T follicular helper cell (primary cell): Measurements from ENCODE around the gene SLC17A5.
"Not testable (repeated sequence)": the region's sequence is repeated elsewhere in the genome, so short reads cannot be mapped to it uniquely, and the experiment has no call there.

Experiments
- DNase-seq: peaks from one replicate; pipeline ENCODE4 v3.0.0-alpha.2; 2020; ENCODE audit warnings: low read depth

SLC17A5 gene

DNA sequence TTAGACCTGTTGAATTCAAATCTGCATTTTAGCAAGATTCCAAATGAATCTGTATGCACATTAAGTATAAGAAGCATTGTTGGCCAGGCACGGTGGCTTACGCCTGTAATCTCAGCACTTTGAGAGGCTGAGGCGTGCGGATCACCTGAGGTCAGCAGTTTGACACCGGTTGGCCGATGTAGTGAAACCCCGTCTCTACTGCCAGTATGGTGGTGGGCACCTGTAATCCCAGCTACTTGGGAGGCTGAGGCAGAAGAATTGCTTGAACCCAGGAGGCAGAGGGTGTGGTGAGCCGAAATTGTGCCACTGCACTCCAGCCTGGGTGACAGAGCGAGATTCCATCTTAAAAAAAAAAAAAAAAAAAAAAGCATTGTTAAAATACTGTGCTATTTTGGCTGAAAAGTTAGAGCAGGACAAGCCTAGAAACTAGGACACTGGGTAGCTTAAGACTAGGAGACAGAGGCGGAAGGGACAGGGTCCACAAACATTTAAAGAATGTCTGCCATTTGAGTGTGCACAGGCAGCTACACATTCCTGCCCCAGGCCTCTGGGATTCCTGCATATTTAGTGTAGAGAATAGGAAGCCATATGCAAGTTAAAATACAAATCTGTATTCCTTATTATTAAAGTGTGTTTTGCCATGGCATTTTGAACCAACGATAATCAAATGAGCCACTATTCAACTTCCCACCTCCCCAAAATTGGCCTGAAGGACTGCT is 87.9 kb downstream of the SLC17A5 start:
- no peak for DNase-seq

DNA sequence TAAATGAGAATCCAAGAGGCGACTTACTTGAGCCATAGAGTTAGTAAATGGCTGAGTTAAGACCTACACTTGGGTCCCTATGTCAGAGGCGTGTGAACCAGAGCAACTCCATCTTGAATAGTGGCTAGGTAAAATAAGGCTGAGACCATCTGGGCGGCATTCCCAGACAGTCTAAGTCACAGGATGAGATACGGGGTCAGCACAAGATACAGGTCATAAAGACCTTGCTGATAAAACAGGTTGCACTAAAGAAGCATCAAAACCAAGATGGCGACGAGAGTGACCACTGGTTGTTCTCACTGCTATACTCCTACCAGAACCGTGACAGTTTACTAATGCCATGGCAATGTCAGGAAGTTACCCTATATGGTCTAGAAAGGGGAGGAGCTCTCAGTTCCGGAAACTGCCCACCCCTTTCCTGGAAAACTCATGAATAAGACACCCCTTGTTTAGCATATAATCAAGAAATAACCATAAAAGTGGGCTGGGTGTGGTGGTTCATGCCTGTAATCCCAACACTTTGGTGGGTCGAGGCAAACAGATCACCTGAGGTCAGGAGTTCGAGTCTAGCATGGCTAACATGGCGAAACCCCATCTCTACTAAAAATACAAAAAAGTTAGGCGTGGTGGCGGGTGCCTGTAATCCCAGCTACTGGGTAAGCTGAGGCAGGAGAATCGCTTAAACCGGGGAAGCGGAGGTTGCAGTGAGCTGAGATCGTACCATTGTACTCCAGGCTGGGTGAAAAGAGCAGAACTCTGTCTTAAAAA is 89.0 kb downstream of the SLC17A5 start:
- no peak for DNase-seq

DNA sequence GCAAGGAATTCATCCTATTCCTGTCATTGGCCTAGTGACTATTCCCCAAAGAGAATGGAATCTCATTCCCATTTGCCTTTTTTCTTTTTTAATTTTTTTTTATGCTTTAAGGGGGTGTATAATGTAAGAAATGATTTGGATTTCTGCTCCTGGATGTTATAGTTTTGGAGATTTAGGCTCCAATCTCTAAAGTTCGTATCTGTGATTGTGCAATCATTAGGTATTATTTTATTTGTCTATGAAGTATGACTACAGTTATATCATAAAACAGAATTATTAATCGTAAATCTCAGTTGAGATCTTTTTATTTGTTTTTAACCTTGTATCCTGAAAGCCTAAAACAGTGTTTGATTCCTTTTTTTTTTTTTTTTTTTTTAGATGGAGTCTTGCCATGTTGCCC is 91.2 kb downstream of the SLC17A5 start:
- no peak for DNase-seq

DNA sequence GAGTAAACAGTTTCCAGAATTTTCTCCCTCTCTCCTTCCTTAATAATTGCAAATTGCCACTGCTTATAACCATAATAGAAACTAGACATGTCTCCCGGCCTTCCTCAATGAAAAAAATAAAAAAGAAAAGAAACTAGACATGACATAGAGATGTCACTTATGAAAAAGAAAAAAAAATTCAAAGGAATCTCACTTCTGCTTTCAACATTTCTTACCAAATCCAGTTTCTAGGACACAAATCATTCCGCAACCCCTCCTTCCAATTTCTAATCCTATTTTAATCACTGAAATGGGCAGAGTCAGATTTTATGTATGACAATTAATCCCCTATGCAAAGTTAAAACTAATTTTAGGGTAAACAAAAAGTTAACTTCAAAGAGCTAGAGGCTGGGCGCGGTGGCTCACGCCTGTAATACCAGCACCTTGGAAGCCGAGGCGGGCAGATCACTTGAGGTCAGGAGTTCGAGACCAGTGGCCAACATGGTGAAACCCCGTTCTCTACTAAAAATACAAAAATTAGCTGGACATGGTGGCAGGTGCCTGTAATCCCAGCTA is 92.9 kb downstream of the SLC17A5 start:
- no peak for DNase-seq

GRCh38 chr6:73560182-73560732 is 93.5 kb downstream of the SLC17A5 start:
- DNase-seq = no peak

DNA sequence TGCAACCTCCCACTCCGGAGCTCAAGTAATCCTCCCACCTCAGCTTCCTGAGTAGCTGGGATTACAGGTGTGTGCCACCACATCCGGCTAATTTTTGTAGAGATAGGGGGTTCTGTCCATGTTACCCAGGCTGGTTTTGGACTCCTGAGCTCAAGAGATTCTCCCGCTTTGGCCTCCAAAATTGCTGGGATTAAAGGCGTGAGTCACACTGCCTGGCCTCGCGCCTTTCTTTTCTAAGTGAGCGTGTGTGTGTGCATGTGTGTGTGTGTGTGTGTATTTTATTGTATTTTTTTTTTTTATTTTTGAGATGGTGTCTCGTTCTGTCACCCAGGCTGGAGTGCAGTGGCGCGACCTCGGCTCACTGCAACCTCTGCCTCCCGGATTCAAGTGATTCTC is 94.4 kb downstream of the SLC17A5 start:
- DNase-seq = not testable (repeated sequence)

- no peak for DNase-seq
Measured at GRCh38 chr6:73558624-73559398, 95.0 kb downstream of the SLC17A5 start.

DNA sequence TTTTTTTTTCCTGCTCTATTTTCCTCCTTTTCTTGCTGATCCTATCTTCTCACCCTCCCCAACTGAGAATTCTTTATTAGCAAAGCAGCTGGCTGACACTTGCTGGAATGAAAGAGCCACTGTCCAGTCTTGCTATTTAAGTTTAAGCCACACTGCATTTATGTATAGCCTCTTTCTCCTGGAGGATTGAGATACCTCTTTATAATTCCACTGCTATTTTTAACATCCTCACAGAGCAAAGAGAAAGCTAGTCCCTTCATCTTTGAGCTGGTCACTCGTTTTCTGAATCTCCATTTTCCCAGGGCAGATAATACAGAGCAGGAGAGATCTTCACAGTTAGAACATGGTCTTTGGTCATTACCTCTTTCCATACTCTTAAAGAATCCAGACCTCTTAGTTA is 97.0 kb downstream of the SLC17A5 start:
- no peak for DNase-seq

- not testable (repeated sequence) for DNase-seq
Measured at GRCh38 chr6:73555380-73555949, 98.3 kb downstream of the SLC17A5 start.

DNA sequence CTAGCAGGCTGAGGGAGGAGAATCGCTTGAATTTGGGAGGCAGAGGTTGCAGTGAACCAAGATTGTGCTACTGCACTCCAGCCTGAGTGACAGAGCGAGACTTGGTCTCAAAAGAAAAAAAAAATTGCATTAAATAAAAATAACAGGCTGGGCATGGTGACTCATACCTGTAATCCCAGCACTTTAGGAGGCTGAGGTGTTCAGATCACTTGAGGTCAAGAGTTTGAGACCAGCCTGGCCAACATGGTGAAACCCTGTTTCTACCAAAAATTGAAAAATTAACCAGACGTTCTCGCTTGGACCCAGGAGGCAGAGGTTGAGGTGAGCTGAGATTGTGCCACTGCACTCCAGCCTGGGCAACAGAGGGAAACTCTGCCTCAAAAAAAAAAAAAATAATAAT is 102.7 kb downstream of the SLC17A5 start:
- DNase-seq = not testable (repeated sequence)

DNA sequence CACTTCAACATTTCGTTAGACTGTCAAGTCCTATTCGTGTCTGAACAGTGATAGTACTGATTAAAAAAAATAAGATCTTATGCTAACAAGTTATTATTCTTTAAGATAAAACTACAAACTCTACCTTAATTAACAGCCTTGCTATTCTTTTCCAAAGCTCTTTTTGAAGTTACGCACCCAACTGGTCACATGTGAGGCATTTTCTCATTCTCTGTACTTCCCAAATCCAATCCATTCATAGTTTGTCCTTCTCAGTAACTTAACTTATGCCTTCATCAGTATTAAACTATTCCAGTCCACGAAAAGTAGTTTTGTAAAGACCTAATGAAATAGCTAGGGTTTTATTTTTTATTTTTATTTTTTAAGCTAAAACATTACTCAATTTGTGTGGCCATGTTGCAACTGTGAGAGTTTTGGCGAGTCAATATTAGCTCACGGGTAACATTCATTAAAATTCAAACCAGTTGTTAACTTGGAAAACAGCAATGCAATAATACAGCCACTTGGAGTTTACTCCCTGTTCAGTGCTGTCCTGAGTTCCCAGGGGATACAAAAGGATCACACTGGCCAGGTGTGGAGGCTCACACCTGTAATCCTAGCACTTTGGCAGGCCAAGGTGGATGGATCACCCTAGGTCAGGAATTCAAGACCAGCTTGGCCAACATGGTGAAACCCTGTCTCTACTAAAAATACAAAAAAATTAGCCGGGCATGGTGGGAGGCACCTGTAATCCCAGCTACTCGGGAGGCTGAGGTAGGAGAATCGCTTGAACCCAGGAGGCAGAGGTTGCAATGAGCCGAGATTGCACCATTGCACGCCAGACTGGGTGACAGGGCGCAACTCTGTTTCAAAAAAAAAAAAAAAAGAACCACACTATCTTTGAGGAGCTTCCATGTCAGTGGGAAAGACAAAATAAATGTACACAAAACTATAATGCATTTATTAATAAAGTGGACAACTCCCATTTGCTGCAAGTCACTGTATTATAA is 105.0 kb downstream of the SLC17A5 start:
- no peak for DNase-seq

- DNase-seq = no peak
Measured at GRCh38 chr6:73547036-73547435, 106.8 kb downstream of the SLC17A5 start.
